NCI-H2107 (cell line): Measurements from ENCODE around the gene TAAR6.
"Not testable (repeated sequence)": the region's sequence is repeated elsewhere in the genome, so short reads cannot be mapped to it uniquely, and the experiment has no call there.

Experiments
- DNase-seq: peaks from one replicate; lab custom pipeline; 2025; lab: John Stamatoyannopoulos, UW

Gene TAAR6

DNA sequence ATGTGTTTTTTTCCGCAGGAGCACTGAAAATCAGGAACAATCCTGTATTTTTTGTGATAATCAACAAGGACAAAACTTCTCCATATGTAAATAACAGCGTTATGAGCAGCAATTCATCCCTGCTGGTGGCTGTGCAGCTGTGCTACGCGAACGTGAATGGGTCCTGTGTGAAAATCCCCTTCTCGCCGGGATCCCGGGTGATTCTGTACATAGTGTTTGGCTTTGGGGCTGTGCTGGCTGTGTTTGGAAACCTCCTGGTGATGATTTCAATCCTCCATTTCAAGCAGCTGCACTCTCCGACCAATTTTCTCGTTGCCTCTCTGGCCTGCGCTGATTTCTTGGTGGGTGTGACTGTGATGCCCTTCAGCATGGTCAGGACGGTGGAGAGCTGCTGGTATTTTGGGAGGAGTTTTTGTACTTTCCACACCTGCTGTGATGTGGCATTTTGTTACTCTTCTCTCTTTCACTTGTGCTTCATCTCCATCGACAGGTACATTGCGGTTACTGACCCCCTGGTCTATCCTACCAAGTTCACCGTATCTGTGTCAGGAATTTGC lies at the start of gene TAAR6:
Gene TAAR6, plus strand, starts transcription at position 102 of the 557 bp plus-strand sequence. Its CDS starts 0 bp downstream, at position 102.
- no peak for DNase-seq

GRCh38 chr6:132520953-132521352 lies 49.2 kb upstream of the TAAR6 start:
- no peak for DNase-seq

GRCh38 chr6:132524646-132525045 lies 45.5 kb upstream of the TAAR6 start:
- no peak for DNase-seq

GRCh38 chr6:132525866-132526265 lies 44.3 kb upstream of the TAAR6 start:
- no peak for DNase-seq

GRCh38 chr6:132526461-132526860 lies 43.7 kb upstream of the TAAR6 start:
- DNase-seq: no peak

DNA sequence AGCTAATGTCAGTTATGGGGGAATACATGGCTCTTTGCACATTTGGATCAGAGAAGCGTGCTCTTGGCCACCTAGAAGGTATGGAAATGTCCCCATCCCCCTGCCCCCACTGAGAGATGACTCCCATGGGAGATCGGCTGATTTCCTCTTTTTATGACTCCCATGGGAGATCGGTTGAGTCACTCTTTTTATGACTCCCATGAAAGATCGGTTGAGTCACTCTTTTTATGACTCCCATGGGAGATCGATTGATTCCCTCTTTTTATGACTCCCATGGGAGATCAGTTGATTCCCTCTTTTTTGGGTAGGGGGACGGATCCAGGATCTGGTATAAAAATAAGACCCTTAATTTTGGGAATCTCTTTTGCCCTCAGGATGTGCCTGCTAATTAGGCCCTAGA lies 42.3 kb upstream of the TAAR6 start:
- DNase-seq: no peak

DNA sequence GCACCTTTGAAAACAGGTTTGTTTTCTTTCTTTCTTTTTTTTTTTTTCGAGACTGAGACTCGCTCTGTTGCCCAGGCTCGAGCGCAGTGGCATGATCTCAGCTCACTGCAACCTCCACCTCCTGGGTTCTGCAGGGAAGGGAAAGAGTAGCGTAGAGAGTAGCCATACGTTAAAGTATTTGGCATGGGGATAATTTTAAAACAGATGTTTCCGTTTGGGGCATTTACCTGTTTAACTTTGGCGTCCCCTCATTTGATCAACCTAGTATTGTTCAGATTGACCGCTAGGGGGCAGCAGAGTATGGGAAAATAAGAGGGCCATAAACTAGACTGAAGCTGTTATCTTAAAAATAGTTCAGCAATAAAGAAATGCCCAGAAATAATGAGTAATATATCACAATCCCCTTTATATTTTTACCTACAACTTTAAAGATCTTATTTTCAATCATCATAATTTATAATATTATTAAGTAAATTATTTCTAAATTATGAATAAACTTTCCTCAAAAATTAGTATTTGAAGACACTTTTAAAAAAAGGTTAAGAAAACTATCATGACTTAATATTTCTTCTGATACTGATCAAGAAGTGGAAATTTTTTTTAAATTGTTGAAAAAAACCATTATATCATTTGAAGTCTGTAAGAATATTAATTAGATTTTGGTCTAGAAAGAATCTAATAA lies 39.7 kb upstream of the TAAR6 start:
- peak; percentile 60 for DNase-seq

- DNase-seq: not testable (repeated sequence)
Observed at GRCh38 chr6:132534546-132534945, 35.6 kb upstream of the TAAR6 start.

GRCh38 chr6:132537145-132537544 lies 33.0 kb upstream of the TAAR6 start:
- no peak for DNase-seq

- DNase-seq: no peak
Observed at GRCh38 chr6:132537977-132538376, 32.1 kb upstream of the TAAR6 start, which contains the start of gene TAAR9. TSS of gene TAAR9 (plus strand) at chr6:132538277. CDS start at chr6:132538290, 13 bp downstream.

DNA sequence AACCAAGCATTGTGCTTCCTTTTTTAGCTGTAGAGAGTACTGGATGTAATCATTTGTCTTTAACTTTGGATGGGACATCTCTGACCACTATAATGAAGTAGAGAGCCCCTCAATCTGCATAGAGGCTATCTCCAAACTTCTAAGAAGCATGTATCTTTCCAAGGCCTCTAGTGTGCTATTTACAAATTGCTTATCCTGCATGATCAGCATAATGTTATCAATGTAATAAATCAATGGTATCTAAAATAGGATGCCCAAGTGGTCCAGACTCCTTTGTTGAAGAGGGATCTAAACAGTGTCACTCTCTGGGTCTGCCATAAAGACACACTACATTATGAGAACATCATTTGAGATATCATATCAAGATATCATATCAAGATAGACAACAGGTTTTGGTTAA lies 25.3 kb upstream of the TAAR6 start:
- no peak for DNase-seq

GRCh38 chr6:132548746-132549463 lies 21.2 kb upstream of the TAAR6 start:
- no peak for DNase-seq

DNA sequence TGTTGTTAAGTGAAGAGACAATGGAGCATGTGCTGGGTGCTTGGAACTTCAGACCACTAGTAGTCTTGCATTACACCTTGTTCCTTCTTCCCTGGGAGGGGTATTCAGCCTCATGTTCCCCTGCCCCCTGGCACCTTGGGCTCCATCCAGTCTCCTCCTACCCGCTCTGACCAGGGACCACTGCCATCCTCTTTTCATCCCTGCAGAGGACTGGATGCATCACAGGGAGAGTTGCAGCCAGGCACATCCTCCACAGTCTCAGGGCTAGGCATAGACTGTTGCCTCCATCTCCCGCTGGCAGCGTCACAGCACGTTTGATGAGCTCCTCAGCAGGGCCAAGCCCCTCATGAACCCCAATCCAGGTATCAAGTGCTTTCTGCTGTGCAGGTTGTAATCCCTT lies 18.9 kb upstream of the TAAR6 start:
- no peak for DNase-seq

DNA sequence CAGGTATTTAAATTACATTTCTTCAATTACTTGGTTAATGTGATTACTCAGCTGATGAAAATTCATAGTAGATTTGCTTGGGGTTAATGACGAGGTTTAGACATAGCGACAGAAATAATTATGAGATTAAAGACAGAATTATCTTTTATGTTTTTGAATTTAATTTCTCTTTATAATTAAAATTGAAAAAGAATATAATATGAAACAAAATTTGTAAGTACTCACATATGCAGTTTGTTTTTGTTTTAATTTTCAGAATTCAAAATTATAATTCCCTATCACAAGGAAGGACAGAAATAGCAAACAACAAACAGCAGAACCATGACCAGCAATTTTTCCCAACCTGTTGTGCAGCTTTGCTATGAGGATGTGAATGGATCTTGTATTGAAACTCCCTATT lies 17.8 kb upstream of the TAAR6 start, which contains the start of gene TAAR8:
Gene TAAR8, plus strand, starts transcription at position 301 of the 400 bp plus-strand sequence. Its CDS starts 21 bp downstream, at position 322.
- no peak for DNase-seq

- DNase-seq: not testable (repeated sequence)
Observed at GRCh38 chr6:132560087-132560486, 10.0 kb upstream of the TAAR6 start.

DNA sequence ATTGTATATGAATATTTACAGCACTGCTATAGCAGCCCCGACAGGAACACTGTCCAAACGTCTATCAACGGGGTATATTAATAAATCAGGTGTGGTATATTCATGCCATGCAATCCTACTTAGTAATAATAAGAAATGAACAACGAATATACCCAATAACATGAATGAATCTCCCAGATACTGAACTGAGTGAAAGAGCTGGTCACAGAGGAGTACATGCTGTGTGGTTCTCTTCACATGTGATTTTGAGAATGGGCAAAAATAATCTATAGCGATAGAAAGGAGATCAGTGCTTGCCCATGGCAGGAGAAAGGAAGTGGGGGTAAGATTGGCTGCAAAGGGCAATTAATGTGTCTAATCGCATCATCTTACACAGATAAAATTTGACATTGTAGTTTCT lies 3.7 kb upstream of the TAAR6 start:
- no peak for DNase-seq

DNA sequence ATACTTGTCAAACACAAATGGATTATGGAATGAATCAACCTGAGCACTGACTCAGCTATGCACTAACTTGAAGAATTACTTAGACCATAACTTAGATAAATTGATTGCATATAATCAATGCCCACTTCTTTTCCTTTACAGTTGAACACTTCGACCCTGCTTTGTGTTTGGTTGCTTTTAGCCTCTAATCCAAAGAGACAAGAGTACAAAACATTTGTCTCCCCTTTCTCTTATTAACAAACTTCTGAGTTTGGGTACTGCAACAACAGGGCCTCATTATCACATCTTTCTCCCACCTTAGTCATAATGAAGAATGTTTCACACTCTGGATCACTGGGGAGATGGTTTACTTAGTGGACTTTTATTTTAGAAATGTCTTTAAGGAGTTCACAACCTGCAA lies 2.6 kb upstream of the TAAR6 start:
- no peak for DNase-seq

- no peak for DNase-seq
Observed at GRCh38 chr6:132568611-132569010, 1.5 kb upstream of the TAAR6 start.

GRCh38 chr6:132569170-132569569 lies 952 bp upstream of the TAAR6 start:
- DNase-seq: no peak

DNA sequence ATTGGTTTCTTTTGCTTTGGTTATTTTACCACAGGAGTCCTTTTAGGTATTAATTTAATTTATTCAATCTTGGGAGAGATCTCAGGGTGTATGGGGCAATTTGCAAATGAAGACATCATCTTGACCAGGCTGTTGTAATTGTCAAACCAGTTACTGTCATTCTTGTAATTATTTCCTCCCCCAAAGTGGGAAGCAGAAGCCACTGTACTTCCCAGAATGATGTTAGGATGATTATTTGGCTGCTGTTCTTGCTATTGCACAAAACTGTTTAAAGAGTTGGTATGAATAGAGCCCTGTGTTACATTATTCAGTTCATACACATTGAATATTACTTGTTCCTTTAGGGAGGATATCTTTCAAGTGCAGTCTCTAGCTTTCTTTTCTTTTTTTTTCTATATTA lies 1.7 kb downstream of the TAAR6 start:
- no peak for DNase-seq

- no peak for DNase-seq
Observed at GRCh38 chr6:132584698-132585097, 14.6 kb downstream of the TAAR6 start.

- DNase-seq: no peak
Observed at GRCh38 chr6:132587424-132587823, 17.3 kb downstream of the TAAR6 start.

- no peak for DNase-seq
Observed at GRCh38 chr6:132589454-132589853, 19.3 kb downstream of the TAAR6 start, which contains the start of gene TAAR5. TSS of gene TAAR5 (minus strand) at chr6:132589741. CDS start at chr6:132589686, 55 bp downstream.
